Cardiac fibroblast (primary cell): ENCODE data around the gene EARS2.

Source experiments
- DNase-seq, 2 donors: peaks; one replicate each; pipeline versions ENCODE4 v3.0.0 to v3.0.0-alpha.2; 2010; ENCODE audit warnings: low read depth in 2 of 2
- H3K4me3 ChIP-seq, 2 donors: replicated peaks in 1 of 2; 1 replicate in 1 of 2; 2 replicates in 1 of 2; pipeline ENCODE4 v1.5.1; 2011; ENCODE audit warnings: low read depth in 2 of 2, low read length in 2 of 2, mild to moderate bottlenecking in 2 of 2, moderate library complexity in 1 of 2
- CTCF ChIP-seq: IDR thresholded peaks from one replicate; pipeline ENCODE4 v1.5.1; 2011; ENCODE audit warnings: low read depth, mild to moderate bottlenecking, low read length, inconsistent platforms

The EARS2 gene

GRCh38 chr16:23502466-23502865 lies 54.7 kb downstream of the EARS2 start:
- no peak for DNase-seq
- TF ChIP-seq CTCF: no peak
- no peak overlapping the region for H3K4me3 ChIP-seq

GRCh38 chr16:23501291-23501690 lies 55.9 kb downstream of the EARS2 start:
- H3K4me3 ChIP-seq: no peak overlapping the region
- TF ChIP-seq CTCF: no peak
- DNase-seq: no peak

GRCh38 chr16:23500862-23501225 lies 56.3 kb downstream of the EARS2 start:
- no peak for DNase-seq
- H3K4me3 ChIP-seq: no peak overlapping the region
- TF ChIP-seq CTCF: no peak

GRCh38 chr16:23500212-23500861 lies 56.8 kb downstream of the EARS2 start:
- no peak for DNase-seq
- no peak for TF ChIP-seq CTCF
- no peak overlapping the region for H3K4me3 ChIP-seq

GRCh38 chr16:23499801-23500200 lies 57.3 kb downstream of the EARS2 start:
- DNase-seq: no peak
- no peak for TF ChIP-seq CTCF
- no peak overlapping the region for H3K4me3 ChIP-seq

- TF ChIP-seq CTCF: no peak
- no peak for DNase-seq
- no peak overlapping the region for H3K4me3 ChIP-seq
Measured at GRCh38 chr16:23498863-23499262, 58.3 kb downstream of the EARS2 start.

- DNase-seq: no peak
- no peak overlapping the region for H3K4me3 ChIP-seq
- TF ChIP-seq CTCF: no peak
Measured at GRCh38 chr16:23497543-23497868, 59.6 kb downstream of the EARS2 start.
